HG02943 (cell line): Measurements from ENCODE around the gene SEMA3E.
"Not testable (repeated sequence)": the region's sequence is repeated elsewhere in the genome, so short reads cannot be mapped to it uniquely, and the experiment has no call there.

Experiments used
- ATAC-seq: cut with Tn5 transposase; IDR thresholded peaks from one replicate; pipeline ENCODE4 v1.9.1; 2021; ENCODE audit warnings: mild to moderate bottlenecking, low read depth, moderate library complexity; ENCODE audit not compliant: unreplicated experiment

Gene SEMA3E

DNA sequence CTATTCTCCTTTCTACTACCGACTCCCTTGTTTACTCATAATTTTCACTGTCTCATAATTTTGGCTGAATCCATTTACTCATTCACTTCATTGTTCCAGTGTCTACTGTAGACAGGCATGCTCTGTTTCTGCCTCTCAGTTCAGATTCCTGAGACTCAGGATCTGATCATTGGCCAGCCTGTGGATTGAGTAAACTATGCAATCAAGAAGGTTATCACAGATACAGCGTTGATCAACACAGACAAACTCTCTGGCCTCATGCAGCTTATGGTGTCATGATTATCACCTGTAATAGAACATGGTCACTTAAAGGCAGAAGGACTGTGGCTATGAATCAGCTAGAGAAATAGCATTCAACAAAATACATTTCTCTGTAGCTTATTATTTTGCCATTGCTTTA, 86.0 kb downstream of the SEMA3E start:
- ATAC-seq = no peak

DNA sequence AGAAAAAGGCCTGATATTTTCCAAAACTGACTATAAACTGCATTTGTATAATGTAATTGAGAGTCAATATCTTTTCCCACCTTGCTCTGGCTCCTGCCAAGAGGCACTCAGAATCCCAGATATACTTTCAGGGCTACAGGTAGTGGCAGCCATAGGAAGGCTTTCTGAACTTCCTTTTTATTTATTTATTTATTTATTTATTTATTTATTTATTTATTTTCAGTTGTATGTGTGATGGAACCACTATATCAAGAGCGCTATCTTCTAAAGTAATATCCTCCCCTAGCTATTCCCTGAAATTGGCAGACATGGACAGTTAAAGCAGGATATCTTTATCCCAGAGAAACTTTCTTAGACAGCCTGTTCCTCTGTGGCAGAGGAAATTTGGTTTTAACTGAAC, 86.7 kb downstream of the SEMA3E start:
- ATAC-seq = no peak

GRCh38 chr7:83559887-83560286, 89.1 kb downstream of the SEMA3E start:
- ATAC-seq = no peak

DNA sequence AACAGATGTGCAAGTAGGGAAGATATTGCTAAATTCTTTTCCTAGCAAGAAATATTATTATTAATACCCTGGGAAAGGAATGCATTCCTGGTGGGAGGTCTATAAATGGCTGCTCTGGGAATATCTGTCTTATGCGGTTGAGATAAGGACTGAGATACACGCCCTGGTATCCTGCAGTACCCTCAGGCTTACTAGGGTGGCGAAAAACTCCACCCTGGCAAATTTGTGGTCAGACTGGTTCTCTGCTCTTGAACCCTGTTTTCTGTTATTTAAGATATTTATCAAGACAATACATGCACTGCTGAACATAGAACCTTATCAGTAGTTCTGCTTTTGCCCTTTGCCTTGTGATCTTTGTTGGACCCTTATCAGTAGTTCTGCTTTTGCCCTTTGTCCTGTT, 96.4 kb downstream of the SEMA3E start:
- ATAC-seq = not testable (repeated sequence)

GRCh38 chr7:83550100-83550499, 98.8 kb downstream of the SEMA3E start:
- ATAC-seq = no peak

DNA sequence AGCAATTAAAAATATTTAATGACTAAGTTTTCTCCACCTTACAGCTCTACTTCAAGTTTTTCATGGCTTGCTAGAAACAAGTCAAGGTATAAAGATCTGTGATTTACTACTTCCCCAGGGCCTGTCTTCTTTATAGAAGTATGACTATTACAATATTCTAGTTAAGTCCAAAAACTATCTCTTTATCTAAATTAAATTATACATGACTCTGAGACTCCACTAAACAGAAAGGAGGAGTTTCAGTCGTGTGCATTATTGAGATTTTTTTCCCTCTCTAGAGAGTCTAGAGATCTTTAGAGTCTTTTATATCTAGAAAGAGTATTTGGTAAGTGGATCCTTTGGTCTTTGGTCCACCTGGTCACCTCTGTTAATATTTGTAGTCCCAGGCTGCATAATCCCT, 100.7 kb downstream of the SEMA3E start:
- ATAC-seq = no peak

- peak; percentile 97 for ATAC-seq
Measured at GRCh38 chr7:83547526-83547925, 101.4 kb downstream of the SEMA3E start.

DNA sequence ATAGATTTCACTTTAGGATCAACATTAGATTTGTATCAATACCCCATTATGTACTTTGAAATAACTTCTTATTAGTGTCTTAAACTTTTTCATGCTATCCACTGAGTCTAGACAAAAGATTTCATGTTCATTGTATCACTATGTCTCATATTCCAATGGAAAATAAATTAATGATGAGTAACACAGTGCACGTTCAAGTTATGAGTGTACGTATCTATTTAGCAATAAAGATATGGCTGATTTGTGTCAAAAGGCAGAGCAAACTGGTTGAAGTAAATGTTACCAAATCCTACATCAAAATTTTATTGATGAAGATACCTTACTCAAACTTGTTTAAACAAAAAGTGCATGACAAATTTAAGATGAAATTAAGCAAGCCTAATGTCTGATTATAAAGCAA, 102.4 kb downstream of the SEMA3E start:
- ATAC-seq = no peak

- no peak for ATAC-seq
Measured at GRCh38 chr7:83541187-83541960, 107.6 kb downstream of the SEMA3E start.

- ATAC-seq = no peak
Measured at GRCh38 chr7:83534488-83534887, 114.5 kb downstream of the SEMA3E start.

GRCh38 chr7:83532219-83532618, 116.7 kb downstream of the SEMA3E start:
- no peak for ATAC-seq

DNA sequence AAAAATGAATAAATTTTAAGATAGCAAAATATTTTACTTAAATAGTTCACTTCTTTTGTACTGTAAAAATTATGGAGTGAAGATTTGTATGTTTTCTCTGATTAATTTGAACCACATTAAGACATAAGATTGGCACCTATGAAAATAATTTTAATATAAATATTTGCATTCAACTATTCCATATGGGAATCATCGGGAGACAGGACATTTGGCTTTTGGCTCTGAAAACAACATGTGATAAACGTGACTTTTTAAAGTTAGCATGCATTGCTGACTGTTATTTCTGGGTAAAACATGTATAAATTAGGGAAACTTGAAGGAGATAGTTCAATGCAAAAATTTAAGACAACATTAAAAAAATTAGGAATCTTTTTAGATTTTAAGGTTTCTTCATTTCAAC, 117.2 kb downstream of the SEMA3E start:
- ATAC-seq = no peak

GRCh38 chr7:83528925-83529423, 120.0 kb downstream of the SEMA3E start:
- no peak for ATAC-seq

DNA sequence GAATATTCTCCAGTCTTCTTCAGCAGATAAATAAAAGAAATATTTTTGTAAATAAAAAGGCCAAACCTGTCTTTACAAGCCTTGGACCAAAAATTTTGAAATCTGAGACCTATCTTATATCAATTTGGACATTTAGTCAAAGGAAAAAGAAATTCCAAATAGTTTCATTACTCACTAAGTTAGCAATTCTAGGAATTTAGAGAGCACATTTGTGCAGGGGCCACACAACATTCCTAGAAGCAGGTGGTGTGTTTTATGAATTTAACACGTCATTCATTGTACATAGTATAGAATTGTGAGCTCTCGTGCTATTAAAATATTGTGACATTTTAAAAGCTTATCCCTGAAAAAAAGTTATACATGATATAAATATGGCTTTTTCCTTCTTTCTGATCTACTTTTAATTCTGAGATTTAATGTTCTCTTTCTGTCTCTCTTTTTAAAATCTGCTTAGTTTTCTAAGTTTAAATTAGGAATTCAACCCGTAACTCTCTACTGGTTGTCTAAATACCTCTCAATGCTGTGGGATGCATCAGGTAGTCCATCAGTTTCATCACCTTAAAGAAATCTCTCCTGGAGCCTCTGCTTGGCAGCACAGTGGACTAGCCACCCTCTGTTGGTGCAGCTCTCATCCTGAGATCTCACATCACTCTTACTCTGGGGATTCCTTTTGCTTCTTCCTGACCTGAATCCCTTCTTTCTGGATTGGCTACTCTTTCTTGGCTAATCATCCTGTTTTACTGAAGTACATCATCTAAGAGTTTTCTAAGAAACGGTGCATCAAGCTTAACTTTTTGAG, 124.5 kb downstream of the SEMA3E start:
- ATAC-seq = no peak

GRCh38 chr7:83520726-83521125, 128.2 kb downstream of the SEMA3E start:
- no peak for ATAC-seq

- no peak for ATAC-seq
Measured at GRCh38 chr7:83519240-83519639, 129.7 kb downstream of the SEMA3E start.

DNA sequence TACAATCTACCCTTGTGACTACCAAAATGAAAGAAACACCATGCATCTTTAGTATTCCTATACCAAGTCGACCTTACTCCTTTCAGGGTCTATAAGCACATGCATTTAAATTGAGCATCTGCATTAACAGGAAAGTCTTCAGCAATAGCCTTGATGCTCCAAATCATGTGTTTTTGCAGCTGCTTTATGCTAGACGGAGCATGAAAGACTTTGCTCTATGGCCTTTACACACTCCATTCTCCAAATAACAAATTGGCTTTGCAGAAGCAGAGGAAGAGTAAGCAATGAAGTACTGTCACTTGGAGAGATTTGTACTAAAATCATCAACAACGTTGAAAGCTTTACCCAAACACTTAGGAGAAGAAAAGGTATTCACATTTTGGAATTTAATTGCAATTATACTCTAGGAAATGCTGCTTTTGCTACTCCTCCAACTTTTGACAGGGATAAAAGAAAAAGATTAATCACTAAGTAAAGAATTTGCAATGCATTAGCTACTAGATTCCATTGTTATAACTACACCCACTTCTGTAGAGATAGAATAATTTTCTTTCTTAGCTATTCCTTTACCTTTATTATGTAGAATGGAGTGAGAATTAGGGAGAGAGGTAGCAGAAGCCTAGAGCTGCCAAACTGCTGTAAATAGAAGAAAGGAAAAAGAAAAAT, 131.8 kb downstream of the SEMA3E start:
- no peak for ATAC-seq

DNA sequence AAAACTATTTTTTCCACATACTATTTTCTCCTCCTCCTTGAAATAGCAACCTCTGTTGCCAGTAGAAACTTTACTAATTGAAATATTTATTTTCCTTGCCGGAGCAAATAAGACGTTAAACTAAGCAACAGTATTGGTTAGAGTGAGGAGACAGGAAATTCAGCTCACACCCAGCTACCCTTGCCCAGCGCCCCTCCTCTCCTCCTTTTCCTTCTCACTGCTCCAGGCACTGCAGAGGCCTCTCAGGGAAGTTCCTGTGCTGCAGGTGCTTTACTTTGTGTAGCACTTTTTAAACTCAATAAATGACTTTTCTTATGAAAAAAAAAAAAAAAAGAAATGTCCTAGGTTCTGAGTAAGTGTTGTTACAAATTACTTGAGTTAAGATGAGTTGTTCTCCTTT, 134.0 kb downstream of the SEMA3E start:
- ATAC-seq = no peak

DNA sequence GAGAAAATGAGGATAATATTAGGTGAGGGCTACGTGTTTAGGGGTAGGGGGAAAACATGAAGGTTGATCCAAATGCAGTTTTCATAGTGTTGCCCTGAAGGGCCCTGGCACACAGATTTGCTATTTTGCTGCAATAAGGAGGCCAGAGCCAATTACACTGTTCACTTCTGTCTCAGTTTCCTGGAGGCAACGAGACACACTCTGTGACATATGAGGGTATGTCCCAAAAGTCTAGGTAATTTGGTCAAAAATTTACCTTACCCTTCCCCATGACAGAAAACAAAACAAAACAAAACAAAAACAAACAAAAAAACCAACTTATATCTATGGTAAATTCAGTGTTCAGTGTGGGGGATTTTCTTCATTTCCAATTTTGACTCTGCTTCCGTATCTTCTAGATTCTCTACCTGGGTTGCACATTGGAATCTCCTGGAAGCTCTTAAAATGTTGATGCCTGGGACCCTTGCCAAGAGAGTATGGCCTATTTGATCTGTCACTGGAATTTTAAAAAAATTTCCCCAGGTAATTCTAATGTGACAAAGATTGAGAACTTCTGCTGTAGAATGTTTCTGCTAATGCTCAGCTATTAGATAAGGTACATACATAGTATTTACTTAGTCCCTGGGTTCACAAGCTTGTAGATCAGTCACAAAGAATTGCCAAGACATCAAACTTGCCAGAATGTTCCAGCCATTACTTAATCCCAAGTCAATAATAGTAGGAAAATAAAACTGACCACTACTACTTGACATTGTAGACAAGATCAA, 139.5 kb downstream of the SEMA3E start:
- no peak for ATAC-seq

GRCh38 chr7:83504330-83504729, 144.6 kb downstream of the SEMA3E start:
- ATAC-seq = no peak
